Memory B cell (primary cell): Measurements from ENCODE around the gene RNF225.
A peak's percentile ranks its signal among the peaks of the same experiment; 100 is the strongest.
"Not testable (repeated sequence)": the region's sequence is repeated elsewhere in the genome, so short reads cannot be mapped to it uniquely, and the experiment has no call there.

Experiments
- ATAC-seq: fragments of 150-1000 bp; cut with Tn5 transposase; 2 replicates; pipeline ENCODE4 v1.10.0; 2021; ENCODE audit warnings: low read depth, mild to moderate bottlenecking, moderate library complexity
- DNase-seq, 2 donors: peaks; one replicate each; pipeline ENCODE4 v3.0.0; 2022; ENCODE audit warnings: low spot score in 2 of 2
- H3K27ac Mint-ChIP-seq: one replicate; pipeline ENCODE4 v1.8.0; 2022; ENCODE audit warnings: mild to moderate bottlenecking, moderate library complexity, mixed read lengths
- H3K27me3 Mint-ChIP-seq: one replicate; pipeline ENCODE4 v1.8.0; 2022; ENCODE audit warnings: mixed read lengths
- H3K36me3 Mint-ChIP-seq: one replicate; pipeline ENCODE4 v1.8.0; 2022; ENCODE audit warnings: mild to moderate bottlenecking, mixed read lengths
- H3K4me1 Mint-ChIP-seq: one replicate; pipeline ENCODE4 v1.8.0; 2022; ENCODE audit warnings: mixed read lengths
- H3K4me3 Mint-ChIP-seq: one replicate; pipeline ENCODE4 v1.8.0; 2022; ENCODE audit warnings: mild to moderate bottlenecking, moderate library complexity, mixed read lengths
- H3K9me3 Mint-ChIP-seq: one replicate; pipeline ENCODE4 v1.8.0; 2022; ENCODE audit warnings: mixed read lengths

Gene RNF225

DNA sequence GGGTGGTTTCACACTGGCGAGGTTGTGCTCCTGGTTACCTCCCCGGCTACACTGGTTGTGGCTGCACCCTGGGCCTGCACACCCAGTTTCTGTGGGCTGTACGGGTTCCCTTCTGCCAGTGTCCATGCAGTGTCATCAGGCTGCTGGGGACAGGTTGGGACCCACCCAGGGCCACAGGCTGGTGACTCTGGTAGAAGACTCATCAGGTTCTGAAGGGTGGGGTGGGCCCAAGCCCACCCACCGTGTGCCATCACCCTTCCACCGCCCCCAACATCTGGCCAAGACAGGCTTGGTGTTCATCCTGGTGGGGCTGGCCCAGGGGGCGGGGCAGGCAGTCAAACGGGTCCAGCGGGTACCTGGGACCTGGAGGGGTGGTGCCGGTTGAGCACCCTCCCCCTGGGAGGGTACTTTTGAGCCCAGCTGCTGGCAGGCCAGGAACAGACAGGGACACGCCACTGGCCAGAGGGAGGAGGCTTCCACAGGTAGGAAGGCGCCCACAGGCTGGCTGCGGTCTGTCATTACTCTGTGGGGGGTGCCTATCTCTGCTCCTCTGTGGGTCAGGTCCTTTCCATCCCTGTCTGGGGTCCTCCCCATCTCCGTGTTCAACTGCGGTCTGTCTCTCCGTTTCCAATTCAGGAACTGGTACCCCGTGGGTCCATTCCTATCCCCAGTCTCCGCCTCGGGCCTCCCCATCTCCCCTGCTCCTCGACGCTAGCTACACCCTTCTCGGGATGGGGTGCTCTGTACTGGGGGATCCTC is at the start of gene RNF225:
Gene RNF225, plus strand, starts transcription at position 437 of the 759 bp plus-strand sequence. CDS start 434 bp downstream, outside the sequence.
- DNase-seq (no peak), ATAC-seq (no peak)
- H3K27ac Mint-ChIP-seq: peak within 1 kb of the TSS; percentile 31
- H3K4me3 Mint-ChIP-seq: no peak within 1 kb of the TSS
- peaks cover 27% of the 10 kb centered on the region for H3K36me3 Mint-ChIP-seq
- no peaks in the 10 kb centered on the region for H3K9me3 Mint-ChIP-seq
- peaks cover 10% of the 10 kb centered on the region for H3K27me3 Mint-ChIP-seq
- peaks cover 18% of the 10 kb centered on the region for H3K4me1 Mint-ChIP-seq

DNA sequence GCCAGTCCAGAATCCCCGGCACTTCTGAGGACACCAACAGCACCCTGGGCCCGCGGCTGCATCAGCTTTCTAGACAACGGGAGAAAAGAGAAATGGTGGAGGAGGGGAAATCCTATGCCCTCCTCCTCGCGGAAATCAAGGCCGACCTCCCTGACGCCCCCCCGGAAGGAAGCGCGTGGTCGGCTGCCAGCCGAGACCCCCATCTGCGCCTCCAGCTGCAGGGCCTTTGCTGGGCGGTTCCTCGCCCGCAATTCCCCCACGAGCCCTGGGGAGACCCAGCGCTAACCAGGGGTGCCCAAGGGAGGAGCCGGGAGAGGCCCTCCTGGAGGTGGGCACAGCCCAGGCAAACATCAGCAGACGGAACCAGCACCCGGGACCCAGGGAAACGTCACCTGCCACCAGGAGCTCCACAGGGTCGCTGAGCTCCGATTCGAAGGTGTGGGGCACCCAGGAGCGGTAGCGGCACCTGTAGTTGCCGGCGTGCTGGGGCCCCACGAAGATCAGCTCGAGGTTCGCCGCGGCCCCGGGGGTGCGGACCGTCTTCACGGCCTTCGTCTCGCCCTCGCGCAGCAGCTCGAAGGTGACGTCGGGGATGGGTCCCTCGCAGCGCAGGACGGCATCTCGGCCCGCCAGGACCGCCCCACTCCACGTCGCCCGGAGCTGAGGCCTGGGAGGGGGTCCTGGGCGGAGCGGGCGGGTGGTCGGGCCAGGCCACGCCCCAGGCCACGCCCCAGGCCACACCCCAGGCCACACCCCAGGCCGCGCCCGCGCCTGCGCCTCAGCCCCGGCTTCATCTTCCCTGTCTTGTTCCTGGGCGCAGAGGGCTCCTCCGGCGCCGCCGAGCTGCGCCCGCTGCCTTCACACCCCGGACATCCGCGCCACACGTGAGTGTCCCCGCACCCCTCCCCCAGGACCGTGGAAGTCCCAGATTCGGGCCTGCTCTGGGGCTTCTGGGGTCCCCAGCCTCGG is 48.2 kb upstream of the RNF225 start:
- Mint-ChIP-seq H3K27me3 (no peaks in the 10 kb centered on the region), H3K9me3 (peaks cover 2% of the 10 kb centered on the region), H3K36me3 (peaks cover 11% of the 10 kb centered on the region), H3K27ac (peak overlapping the region; percentile 81), H3K4me3 (peak overlapping the region; percentile 98), H3K4me1 (peaks cover 13% of the 10 kb centered on the region)
- DNase-seq (peak; percentile 57 to 78), ATAC-seq (peak; percentile 89)

DNA sequence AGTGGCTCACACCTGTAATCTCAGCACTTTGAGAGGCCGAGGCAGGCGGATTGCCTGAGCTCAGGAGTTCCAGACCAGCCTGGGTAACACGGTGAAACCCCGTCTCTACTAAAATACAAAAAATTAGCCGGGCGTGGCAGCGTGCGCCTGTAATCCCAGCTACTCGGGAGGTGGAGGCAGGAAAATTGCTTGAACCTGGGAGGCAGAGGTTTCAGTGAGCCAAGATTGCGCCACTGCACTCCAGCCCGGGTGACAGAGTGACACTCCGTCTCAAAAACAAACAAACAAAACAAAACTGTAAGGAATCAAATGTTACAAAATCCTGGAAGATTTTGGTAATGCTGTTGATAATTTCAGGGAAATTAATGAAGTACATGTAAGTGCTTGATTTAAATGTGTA is 47.4 kb upstream of the RNF225 start:
- H3K4me3 Mint-ChIP-seq: peak overlapping the region; percentile 98
- H3K9me3 Mint-ChIP-seq, DNase-seq, H3K27me3 Mint-ChIP-seq: not testable (repeated sequence)
- peaks cover 13% of the 10 kb centered on the region for H3K4me1 Mint-ChIP-seq
- H3K36me3 Mint-ChIP-seq: peaks cover 12% of the 10 kb centered on the region
- peak; percentile 6 for ATAC-seq
- peak overlapping the region; percentile 81 for H3K27ac Mint-ChIP-seq

DNA sequence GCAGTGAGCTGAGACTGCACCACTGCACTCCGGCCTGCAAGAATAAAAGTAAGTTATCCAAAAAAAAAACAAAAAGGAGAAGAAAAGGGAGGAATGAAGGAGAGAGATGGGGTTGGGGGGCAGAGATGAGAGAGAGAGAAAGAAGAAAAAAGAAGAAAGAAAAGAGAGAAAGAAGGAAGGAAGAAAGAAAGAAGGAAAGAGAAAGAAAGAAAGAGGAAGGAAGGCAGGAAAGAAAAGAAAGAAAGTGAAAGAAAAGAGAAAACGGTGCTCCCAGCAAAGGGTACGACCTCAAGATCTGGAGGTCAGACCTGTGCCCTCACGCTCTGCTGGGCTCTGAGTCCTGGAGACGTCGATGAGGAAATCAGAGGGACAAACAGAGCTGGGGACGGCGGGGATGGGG is 45.9 kb upstream of the RNF225 start:
- peak overlapping the region; percentile 82 for H3K4me3 Mint-ChIP-seq

DNA sequence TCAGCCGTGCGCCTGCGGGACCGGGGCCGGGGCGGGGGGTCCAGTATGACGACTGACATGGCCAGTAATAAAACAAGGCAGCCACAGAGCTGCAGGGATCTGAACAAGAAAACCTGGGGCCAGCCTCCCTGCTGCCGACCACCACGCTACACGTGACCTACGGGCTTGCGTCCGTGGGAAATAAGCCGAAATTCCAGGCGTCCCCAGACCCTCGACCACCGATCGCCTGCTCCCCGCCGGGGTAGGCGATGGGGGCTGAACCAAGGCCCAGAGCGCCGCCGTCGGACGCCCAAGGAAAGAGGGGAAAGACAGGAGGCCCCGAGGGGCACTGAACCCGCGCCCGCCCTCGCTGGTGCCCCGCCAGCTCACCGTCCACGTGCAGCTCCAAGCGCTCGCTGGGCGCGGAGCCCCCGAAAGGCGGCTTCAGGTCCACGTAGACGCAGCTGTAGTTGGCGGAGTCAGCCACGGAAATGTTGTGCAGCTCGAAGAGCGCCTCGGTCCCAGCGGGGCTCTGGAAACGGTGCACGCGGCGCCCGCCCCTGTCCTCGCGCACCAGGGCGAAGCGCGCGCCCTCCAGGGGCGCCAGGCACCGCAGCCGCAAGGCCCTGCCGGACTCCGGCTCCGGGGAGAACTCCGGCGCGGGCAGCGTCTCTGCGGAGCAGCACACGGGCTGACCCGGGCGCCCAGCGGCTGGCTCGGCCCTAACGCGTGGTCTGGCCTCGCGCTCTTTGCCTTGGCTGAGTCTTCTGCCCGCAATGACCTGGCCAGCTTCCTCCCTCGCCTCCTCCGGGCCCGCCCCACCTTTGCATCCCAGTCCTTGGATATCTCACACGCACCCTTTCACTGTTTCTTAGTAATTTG is 45.2 kb upstream of the RNF225 start:
- H3K36me3 Mint-ChIP-seq: peaks cover 12% of the 10 kb centered on the region

More for the DNA sequence above, 45.9 kb upstream of the RNF225 start:
- H3K27me3 Mint-ChIP-seq: no peaks in the 10 kb centered on the region
- DNase-seq: no peak
- no peak for ATAC-seq
- peaks cover 2% of the 10 kb centered on the region for H3K9me3 Mint-ChIP-seq
- H3K4me1 Mint-ChIP-seq: peaks cover 13% of the 10 kb centered on the region
- peak overlapping the region; percentile 74 for H3K27ac Mint-ChIP-seq
- H3K36me3 Mint-ChIP-seq: peaks cover 12% of the 10 kb centered on the region

DNA sequence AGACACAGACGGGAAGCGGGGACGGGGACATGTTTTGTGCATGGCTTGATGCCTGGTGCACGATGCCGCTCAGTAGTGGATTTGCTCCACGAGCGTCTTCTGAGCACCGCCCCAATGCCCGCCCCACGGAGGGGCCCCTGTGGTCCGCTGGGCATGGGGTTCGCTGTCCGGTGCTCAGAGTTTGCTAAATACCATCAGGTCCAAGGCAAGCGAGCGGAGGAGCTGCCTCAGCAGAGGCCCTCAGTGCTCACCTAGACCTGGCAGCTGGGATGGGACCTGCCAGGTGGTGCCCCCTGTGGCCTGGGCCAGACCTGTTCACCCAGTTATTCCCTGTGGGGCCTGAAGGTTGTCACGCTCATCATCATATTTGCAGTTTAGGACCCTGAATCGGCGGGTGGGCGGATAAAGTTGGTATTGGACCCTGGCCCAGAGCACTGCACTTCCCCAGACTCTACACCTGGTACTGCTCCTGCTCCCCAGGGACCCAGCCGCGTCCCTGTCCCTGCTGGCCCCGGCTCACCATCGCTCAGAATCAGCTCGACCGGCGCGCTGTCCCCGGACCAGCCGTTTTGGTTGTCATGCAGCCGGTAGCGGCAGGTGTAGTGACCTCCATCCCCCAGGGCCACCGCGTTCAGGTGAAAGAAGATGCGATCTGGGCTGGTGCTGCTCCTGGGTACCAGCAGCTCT is 44.4 kb upstream of the RNF225 start:
- Mint-ChIP-seq H3K4me3 (no peak overlapping the region), H3K9me3 (peaks cover 2% of the 10 kb centered on the region), H3K36me3 (peaks cover 12% of the 10 kb centered on the region), H3K4me1 (peaks cover 10% of the 10 kb centered on the region), H3K27me3 (no peaks in the 10 kb centered on the region), H3K27ac (no peak overlapping the region)
- no peak for DNase-seq
- ATAC-seq: no peak

More for the DNA sequence above, 45.2 kb upstream of the RNF225 start:
- peaks cover 2% of the 10 kb centered on the region for H3K9me3 Mint-ChIP-seq
- no peak for ATAC-seq
- H3K27ac Mint-ChIP-seq: peak overlapping the region; percentile 74
- no peaks in the 10 kb centered on the region for H3K27me3 Mint-ChIP-seq
- DNase-seq: no peak
- peaks cover 13% of the 10 kb centered on the region for H3K4me1 Mint-ChIP-seq
- H3K4me3 Mint-ChIP-seq: peak overlapping the region; percentile 82

DNA sequence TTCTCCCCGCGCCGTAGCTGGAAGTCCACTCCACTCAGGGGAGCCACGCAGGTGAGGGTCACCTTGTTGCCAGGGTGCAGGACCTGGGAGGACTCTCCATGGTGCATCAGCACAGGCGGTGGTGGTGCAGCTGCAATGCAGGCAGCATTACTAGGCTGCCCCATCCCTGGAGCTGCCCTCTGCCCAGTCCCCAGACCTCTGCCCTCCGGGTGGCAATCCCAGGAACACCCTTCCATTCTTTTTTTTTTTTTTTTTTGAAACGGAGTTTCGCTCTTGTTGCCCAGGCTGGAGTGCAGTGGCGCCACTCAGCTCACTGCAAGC is 43.9 kb upstream of the RNF225 start:
- H3K27ac Mint-ChIP-seq: no peak overlapping the region
- peaks cover 2% of the 10 kb centered on the region for H3K9me3 Mint-ChIP-seq
- H3K36me3 Mint-ChIP-seq: peaks cover 12% of the 10 kb centered on the region
- no peak overlapping the region for H3K4me3 Mint-ChIP-seq
- peaks cover 10% of the 10 kb centered on the region for H3K4me1 Mint-ChIP-seq
- ATAC-seq (no peak), DNase-seq (no peak)
- H3K27me3 Mint-ChIP-seq: no peaks in the 10 kb centered on the region

DNA sequence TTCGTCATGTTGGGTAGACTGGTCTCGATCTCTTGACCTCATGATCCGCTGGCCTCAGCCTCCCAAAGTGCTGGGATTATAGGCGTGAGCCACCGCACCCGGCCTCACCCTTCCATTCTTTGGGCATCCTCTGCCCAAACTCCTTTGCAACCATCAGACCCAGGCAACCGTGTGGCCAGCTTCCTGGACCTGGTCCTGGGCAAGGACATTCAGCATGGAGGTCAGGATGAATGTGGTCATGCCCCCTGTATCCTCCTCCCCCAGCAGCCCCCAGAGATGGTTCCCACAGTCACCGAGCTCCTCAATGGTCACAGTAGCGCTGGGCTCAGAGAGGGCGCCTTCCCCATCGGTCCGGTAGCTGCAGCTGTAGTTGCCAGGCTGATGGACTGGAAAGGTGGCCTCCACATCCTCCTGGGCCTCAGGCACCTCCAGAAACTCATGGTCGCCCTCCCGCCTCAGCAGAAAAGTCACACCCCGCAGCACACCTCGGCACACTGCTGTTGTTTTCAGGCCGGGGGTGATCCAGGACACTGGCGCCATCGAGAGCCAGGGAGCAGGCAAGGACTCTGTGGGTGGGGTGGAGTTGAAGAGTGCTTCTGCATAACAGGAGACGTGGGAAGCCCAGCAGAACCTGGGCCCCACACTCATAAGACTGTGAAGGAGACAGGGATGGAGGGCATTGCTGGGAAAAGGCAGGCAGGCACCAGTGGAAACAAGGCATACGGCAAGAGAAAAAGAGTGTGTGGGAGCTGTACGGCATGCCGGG is 43.3 kb upstream of the RNF225 start:
- Mint-ChIP-seq H3K4me1 (peaks cover 10% of the 10 kb centered on the region), H3K27ac (no peak overlapping the region), H3K4me3 (no peak overlapping the region), H3K36me3 (peaks cover 12% of the 10 kb centered on the region), H3K27me3 (no peaks in the 10 kb centered on the region), H3K9me3 (peaks cover 2% of the 10 kb centered on the region)
- no peak for DNase-seq
- no peak for ATAC-seq

DNA sequence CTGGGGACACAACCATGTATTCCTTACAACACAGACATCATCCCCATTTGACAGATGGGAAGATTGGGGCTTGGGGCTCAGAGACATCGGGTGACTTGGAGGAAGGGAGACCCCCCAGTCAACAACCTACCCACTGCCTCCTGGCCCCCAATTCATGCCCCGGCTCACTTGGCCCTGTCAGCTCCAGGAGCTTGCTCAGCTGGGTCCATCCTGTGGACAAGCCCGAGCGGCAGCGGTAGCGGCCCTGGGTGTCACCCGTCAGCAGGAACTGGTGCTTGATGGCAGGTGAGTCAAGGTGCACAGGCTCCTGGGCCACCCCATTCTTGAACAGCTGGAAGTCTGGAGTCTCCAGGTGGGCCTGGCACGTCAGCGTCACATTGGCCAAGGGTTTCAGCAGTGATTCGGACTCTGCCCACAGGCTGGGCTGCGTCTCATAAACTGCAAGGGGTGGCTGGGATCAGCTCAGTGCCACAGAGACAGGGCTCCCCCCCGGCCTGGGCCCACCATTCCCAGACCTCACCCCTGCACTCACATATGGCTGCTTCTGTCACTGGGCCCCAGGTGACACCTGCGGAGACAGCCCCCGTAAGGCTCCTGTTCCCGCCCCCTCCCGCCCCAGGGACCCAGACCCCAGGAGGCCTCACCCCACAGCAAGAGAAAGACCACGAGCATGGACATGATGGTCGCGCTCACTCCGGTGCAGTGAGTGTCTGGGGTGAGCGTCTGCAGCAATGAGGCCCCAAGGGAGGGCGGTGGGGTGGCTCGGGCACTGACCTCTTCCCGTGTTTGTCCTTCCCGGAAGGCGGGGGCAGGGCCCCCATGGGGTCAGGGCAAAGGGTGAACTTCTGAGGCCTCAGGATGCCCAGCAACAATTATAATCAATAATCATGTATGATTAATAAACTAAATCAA is 42.4 kb upstream of the RNF225 start, which contains the start of gene A1BG:
Gene A1BG, minus strand, starts transcription at position 733 of the 912 bp plus-strand sequence. Its CDS starts 55 bp downstream, at position 678.
- Mint-ChIP-seq H3K27ac (no peak within 1 kb of the TSS), H3K4me1 (peaks cover 11% of the 10 kb centered on the region), H3K27me3 (no peaks in the 10 kb centered on the region), H3K9me3 (peaks cover 2% of the 10 kb centered on the region), H3K36me3 (peaks cover 12% of the 10 kb centered on the region), H3K4me3 (no peak within 1 kb of the TSS)
- ATAC-seq (no peak), DNase-seq (no peak)

DNA sequence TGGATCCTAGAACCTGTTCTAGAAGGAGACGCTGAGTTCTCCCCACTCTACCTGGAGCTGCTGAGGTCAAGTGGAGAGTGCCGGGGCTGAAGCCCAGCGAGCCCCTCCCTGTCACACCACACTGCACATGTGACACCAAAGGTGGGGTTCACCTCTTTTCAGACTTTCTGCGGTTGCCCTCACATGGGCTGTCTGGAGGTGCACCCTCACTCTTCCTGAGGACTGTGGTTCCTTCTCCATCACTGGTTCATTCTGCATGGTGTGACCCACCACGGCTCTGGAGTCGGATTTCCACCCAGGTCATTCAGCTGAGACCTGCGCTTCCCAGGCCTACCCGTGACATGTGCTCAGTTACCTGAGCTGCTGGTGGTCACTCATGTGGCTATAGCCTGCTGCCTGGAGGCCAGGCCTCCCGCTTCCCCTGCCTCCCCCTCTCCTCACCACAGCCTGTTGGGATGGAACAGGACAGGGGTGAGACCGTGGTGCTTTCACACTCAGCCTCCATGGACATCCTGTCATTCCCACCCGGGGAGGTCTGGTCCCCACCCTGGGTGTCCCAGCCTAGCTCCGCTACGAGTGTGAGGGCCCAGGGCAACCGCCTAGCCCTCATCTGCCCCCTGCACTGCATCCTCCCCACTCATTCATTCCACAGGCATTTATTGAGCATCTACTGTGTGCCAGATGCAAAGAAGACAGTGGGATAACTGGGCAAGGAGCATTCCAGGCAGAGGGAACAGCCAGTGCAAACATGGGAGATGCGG is 41.6 kb upstream of the RNF225 start:
- no peak for ATAC-seq
- H3K27ac Mint-ChIP-seq: no peak overlapping the region

DNA sequence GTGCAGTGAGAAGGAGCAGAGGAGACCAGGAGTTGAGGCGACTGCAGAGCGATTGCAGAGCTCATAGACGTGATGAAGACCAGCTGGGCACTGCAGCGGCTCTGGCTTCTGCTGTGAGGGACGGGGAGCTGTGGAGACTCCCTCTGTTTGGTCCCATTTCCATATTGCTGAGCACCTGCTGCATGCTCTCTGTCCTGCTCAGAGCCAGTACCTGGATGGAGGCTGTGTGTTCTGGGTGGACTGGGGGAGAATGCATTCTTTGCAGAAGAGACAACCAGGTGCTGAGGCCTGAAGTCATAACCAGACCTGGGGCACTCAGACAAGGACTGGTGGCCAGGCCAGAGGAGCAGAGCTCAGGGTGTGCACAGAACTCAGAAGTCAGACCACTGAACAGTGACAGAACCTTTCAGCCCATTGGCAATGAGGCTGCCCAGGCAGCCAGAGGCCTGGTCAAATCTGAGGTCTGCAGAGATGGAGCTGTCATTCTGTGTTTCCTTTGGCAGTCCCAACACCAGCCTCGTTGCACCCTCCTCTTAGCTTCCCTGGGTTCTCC is 40.9 kb upstream of the RNF225 start:
- DNase-seq (no peak), ATAC-seq (no peak)
- no peak overlapping the region for H3K27ac Mint-ChIP-seq
- peaks cover 10% of the 10 kb centered on the region for H3K36me3 Mint-ChIP-seq
- no peaks in the 10 kb centered on the region for H3K27me3 Mint-ChIP-seq
- peaks cover 6% of the 10 kb centered on the region for H3K4me1 Mint-ChIP-seq
- H3K9me3 Mint-ChIP-seq: peaks cover 2% of the 10 kb centered on the region
- no peak overlapping the region for H3K4me3 Mint-ChIP-seq

More for the DNA sequence above, 41.6 kb upstream of the RNF225 start:
- DNase-seq: no peak
- no peaks in the 10 kb centered on the region for H3K27me3 Mint-ChIP-seq
- H3K4me3 Mint-ChIP-seq: no peak overlapping the region
- H3K36me3 Mint-ChIP-seq: peaks cover 12% of the 10 kb centered on the region
- H3K9me3 Mint-ChIP-seq: peaks cover 2% of the 10 kb centered on the region
- peaks cover 9% of the 10 kb centered on the region for H3K4me1 Mint-ChIP-seq
